Spinal cord (tissue), 10 donors: Measurements from ENCODE around the gene NUDT17. TPM values are rescaled to one million over a fixed set of nuclear protein-coding genes. Genes with fewer than 3 reads are reported as not detected.

Source experiments
- DNase-seq, 6 donors: peaks; one replicate each; pipeline versions ENCODE4 v3.0.0 to v3.0.0-alpha.2; 2013 to 2015; ENCODE audit warnings: low spot score in 6 of 6, low read depth in 4 of 6
- H3K27ac ChIP-seq: one replicate; pipeline ENCODE4 v1.5.1; 2013; ENCODE audit warnings: low read depth, low read length, control low read depth
- H3K27me3 ChIP-seq: one replicate; pipeline ENCODE4 v1.6.1; 2013; ENCODE audit warnings: low read length; ENCODE audit not compliant: control insufficient read depth, insufficient read depth
- H3K36me3 ChIP-seq: one replicate; pipeline ENCODE4 v1.6.1; 2013; ENCODE audit warnings: low read length; ENCODE audit not compliant: control insufficient read depth, insufficient read depth
- H3K4me1 ChIP-seq: one replicate; pipeline ENCODE4 v1.6.1; 2013; ENCODE audit warnings: low read length; ENCODE audit not compliant: control insufficient read depth, insufficient read depth
- H3K4me3 ChIP-seq: one replicate; pipeline ENCODE4 v1.5.1; 2013; ENCODE audit warnings: low read depth, low read length, control low read depth
- H3K9me3 ChIP-seq: one replicate; pipeline ENCODE4 v1.6.1; 2013; ENCODE audit warnings: low read length; ENCODE audit not compliant: control insufficient read depth, insufficient read depth
- WGBS: methylation state at CpG from one replicate; pipeline ENCODE4 v1.1.5; 2013; ENCODE audit warnings: missing lambda C conversion rate; ENCODE audit not compliant: insufficient coverage; 5-methylcytosine and 5-hydroxymethylcytosine counted together
- polyA plus RNA-seq, 2 donors: library from polyadenylated mRNA; unstranded; fragments of 120-200 nt; gene quantifications; one replicate each; pipeline ENCODE4 v1.2.1, GENCODE V29; 2013; ENCODE audit not compliant: insufficient read length in 2 of 2
- small RNA-seq: library from RNA; depleted of rRNA; stranded (forward); fragments of <200 nt; gene quantifications from one replicate; pipeline ENCODE3, GENCODE V24; 2014; ENCODE audit warnings: low replicate concordance
- total RNA-seq, 2 donors: library from RNA; depleted of rRNA in 1 of 2; stranded (reverse); fragments of 120-200 nt in 1 of 2; fragments of >200 nt in 1 of 2; gene quantifications; one replicate each; pipeline versions ENCODE4 v1.2.3 to v1.2.4, GENCODE V29; 2013 to 2014
- donor health status: healthy.

Gene NUDT17
- total and polyA plus RNA-seq, 4 donors: 3.9 to 11.8 (median 10.9) TPM

- Histone ChIP-seq H3K4me1 (peaks cover 1% of the 10 kb centered on the region), H3K9me3 (no peaks in the 10 kb centered on the region), H3K36me3 (no peaks in the 10 kb centered on the region), H3K27ac (no peak overlapping the region), H3K4me3 (no peak overlapping the region), H3K27me3 (no peaks in the 10 kb centered on the region)
- no peak for DNase-seq
- WGBS: no CpG with 5 or more reads among the region's 1 CpG
Measured at GRCh38 chr1:145897969-145898368, 52.5 kb downstream of the NUDT17 start.

Small RNA genes lying within 50 kb of the gene (small RNA-seq; reads per million reads assigned to genes)
- not detected for gene MIR6736

Other genes starting within 250 kb of the NUDT17 start
- 10 to 100 TPM; 37.4 to 48.1 TPM for gene GPR89A, start 237.6 kb upstream of the NUDT17 start, total RNA-seq
- gene GPR89A, start 237.6 kb upstream of the NUDT17 start, polyA plus RNA-seq: 10 to 100 TPM; 28.3 TPM
- 10 to 100 TPM in 1 of 2 donors, 1 to 10 TPM in 1; 1.9 to 10.2 TPM for gene PDZK1, start 138.3 kb upstream of the NUDT17 start, total RNA-seq
- 1 to 10 TPM; 2.9 to 3.4 TPM for gene PDZK1, start 138.3 kb upstream of the NUDT17 start, polyA plus RNA-seq
- under 1 TPM; 0.11 to 0.30 TPM for gene CD160, start 126.1 kb upstream of the NUDT17 start, total RNA-seq
- gene CD160, start 126.1 kb upstream of the NUDT17 start, polyA plus RNA-seq: 1 to 10 TPM; 2.5 to 3.9 TPM
- gene RNF115, start 21.5 kb upstream of the NUDT17 start, total RNA-seq: 10 to 100 TPM; 19.5 to 26.0 TPM
- gene RNF115, start 21.5 kb upstream of the NUDT17 start, polyA plus RNA-seq: 10 to 100 TPM; 19.1 to 25.4 TPM
- 10 to 100 TPM; 24.8 to 31.0 TPM for gene POLR3C, start 21.4 kb upstream of the NUDT17 start, total RNA-seq
- gene POLR3C, start 21.4 kb upstream of the NUDT17 start, polyA plus RNA-seq: 10 to 100 TPM; 25.2 to 25.6 TPM
- 10 to 100 TPM; 15.1 to 30.9 TPM for gene PIAS3, start 13.5 kb downstream of the NUDT17 start, total RNA-seq
- 10 to 100 TPM; 49.6 to 61.4 TPM for gene PIAS3, start 13.5 kb downstream of the NUDT17 start, polyA plus RNA-seq
- 1 to 10 TPM; 3.7 to 4.6 TPM for gene ANKRD35, start 40.2 kb downstream of the NUDT17 start, total RNA-seq
- gene ANKRD35, start 40.2 kb downstream of the NUDT17 start, polyA plus RNA-seq: 10 to 100 TPM in 1 of 2 donors, 1 to 10 TPM in 1; 8.2 to 11.0 TPM
- 10 to 100 TPM in 1 of 2 donors, 1 to 10 TPM in 1; 7.3 to 25.2 TPM for gene ITGA10, start 64.4 kb downstream of the NUDT17 start, total RNA-seq
- 10 to 100 TPM in 1 of 2 donors, 1 to 10 TPM in 1; 2.9 to 13.3 TPM for gene ITGA10, start 64.4 kb downstream of the NUDT17 start, polyA plus RNA-seq
- 10 to 100 TPM; 35.0 to 37.6 TPM for gene PEX11B, start 73.1 kb downstream of the NUDT17 start, total RNA-seq
- 10 to 100 TPM; 51.7 to 52.0 TPM for gene PEX11B, start 73.1 kb downstream of the NUDT17 start, polyA plus RNA-seq
- 100 to 1,000 TPM in 1 of 2 donors, 10 to 100 TPM in 1; 67.5 to 150 TPM for gene RBM8A, start 81.9 kb downstream of the NUDT17 start, total RNA-seq
- 100 to 1,000 TPM; 173 to 181 TPM for gene RBM8A, start 81.9 kb downstream of the NUDT17 start, polyA plus RNA-seq
- 10 to 100 TPM; 23.6 to 36.3 TPM for gene LIX1L, start 112.4 kb downstream of the NUDT17 start, total RNA-seq
- gene LIX1L, start 112.4 kb downstream of the NUDT17 start, polyA plus RNA-seq: 10 to 100 TPM; 38.3 to 42.4 TPM
- 1 to 10 TPM; 1.6 to 1.8 TPM for gene ANKRD34A, start 118.9 kb downstream of the NUDT17 start, total RNA-seq
- gene ANKRD34A, start 118.9 kb downstream of the NUDT17 start, polyA plus RNA-seq: 1 to 10 TPM; 8.6 to 9.2 TPM
- 10 to 100 TPM; 12.2 to 40.2 TPM for gene POLR3GL, start 119.1 kb downstream of the NUDT17 start, total RNA-seq
- 10 to 100 TPM; 39.4 to 42.3 TPM for gene POLR3GL, start 119.1 kb downstream of the NUDT17 start, polyA plus RNA-seq
- gene TXNIP, start 150.9 kb downstream of the NUDT17 start, total RNA-seq: 100 to 1,000 TPM; 453 to 455 TPM
- 100 to 1,000 TPM; 109 to 142 TPM for gene TXNIP, start 150.9 kb downstream of the NUDT17 start, polyA plus RNA-seq
- not detected for gene HJV, start 176.1 kb downstream of the NUDT17 start, total RNA-seq
- under 1 TPM; 0.30 to 0.44 TPM for gene HJV, start 176.1 kb downstream of the NUDT17 start, polyA plus RNA-seq